ENCODE data around the gene PRPF4. TPM values are rescaled to one million over a fixed set of nuclear protein-coding genes. Genes with fewer than 3 reads are reported as not detected.

The PRPF4 gene
- total RNA-seq (2014; rRNA removed; shearing (Covaris generic)) = 27.4 and 27.8 TPM in 2 replicates
- 35.8 and 39.9 TPM in 2 replicates for total RNA-seq (2022)
- percentile 85 among the genes with signal in this experiment for Bru-seq, nascent RNA
- BruChase-seq, experiment 1, labeled RNA remaining after a 6-hour chase = percentile 79 among the genes with signal in this experiment
- BruChase-seq, experiment 2, labeled RNA remaining after a 2-hour chase = percentile 90 among the genes with signal in this experiment
- long read RNA-seq, transcript PRPF4-201 (14 exons, 2,787 nt) = minor isoform, 10 of 59 reads
- long read RNA-seq, transcript PRPF4-202 (14 exons, 3,212 nt) = major isoform, 39 of 59 reads
- long read RNA-seq, partial matches to known transcripts = 2 of 59 reads
- long read RNA-seq, other reads (novel, unspliced or antisense) = 8 of 59 reads

DNA sequence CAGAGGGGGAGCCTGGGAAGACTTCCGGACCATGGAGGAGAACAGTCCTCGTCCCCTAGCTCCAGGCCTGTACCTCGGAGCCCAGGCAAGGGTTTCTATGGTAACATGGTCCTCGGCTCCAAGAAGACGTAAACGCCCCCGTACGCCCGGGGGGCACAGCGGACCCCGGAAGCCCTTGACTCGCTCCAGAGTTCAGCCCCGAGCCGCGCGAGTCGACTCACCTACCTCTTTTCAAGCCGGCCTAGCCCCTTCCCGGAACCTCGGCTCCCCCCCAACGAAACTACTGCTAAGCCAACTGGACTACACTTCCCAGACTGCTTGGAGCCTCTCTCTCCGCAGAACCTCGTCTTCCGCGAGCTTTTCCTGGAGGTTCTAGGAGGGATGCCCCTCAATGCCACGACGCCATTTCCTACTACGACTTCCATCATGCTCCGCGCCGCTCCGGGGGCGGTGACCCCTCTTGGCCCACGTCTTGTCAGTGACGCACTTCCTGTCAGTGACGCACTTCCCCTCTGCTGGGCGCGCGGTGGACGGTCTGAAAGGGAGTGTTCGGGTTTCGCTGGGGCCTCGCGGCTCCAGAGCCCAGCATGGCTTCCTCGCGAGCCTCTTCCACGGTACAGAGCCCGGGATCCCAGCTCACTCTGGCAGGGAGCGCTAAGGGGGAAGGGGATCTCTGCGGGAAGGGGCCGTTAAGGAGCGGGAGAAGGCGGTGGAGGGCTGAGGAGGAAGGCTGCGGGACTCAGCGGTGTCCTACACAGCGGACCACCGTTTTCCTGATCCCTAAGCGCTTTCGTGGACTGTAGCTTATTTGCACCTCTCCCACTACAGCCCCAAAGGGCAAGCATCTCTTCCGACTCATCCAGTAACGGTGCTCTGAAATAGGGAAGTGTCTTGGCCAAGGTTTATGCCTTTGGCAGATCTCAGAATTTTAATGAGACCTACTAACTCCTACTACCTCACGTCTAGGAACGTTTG, at the start of gene PRPF4, which contains the start of gene CDC26:
PRPF4 (plus strand) TSS at position 502 of the 975 bp plus-strand sequence; CDS start at position 588, 86 bp downstream.
CDC26 (minus strand) TSS at position 416 of the 975 bp plus-strand sequence. CDS start 3,065 bp downstream, outside the sequence.
- H3K27ac ChIP-seq (ENCODE audit: low read depth, low read length, poor library complexity, severe bottlenecking) = peak within 1 kb of the TSS; percentile 68
- peak within 1 kb of the TSS; percentile 84 for H3K4me3 ChIP-seq (ENCODE audit: low read depth, low read length, poor library complexity, severe bottlenecking)
- peaks cover 48% of the 10 kb centered on the region for H3K79me2 ChIP-seq (ENCODE audit: insufficient read depth, low read depth, low read length)
- H3K4me2 ChIP-seq (ENCODE audit: low read length) = peak within 1 kb of the TSS; percentile 94
- CTCF ChIA-PET (ENCODE audit: unreplicated experiment) = interaction anchor here (0.7 to 1.0 kb wide), 2 partner anchors 11 to 72 kb away, joined by 3 read pairs; no protein-coding TSS in a partner anchor
- H3K9me3 ChIP-seq (ENCODE audit: low read length) = no peaks in the 10 kb centered on the region
- H3K9me2 ChIP-seq (ENCODE audit: insufficient read depth, low read length) = no peaks in the 10 kb centered on the region
- DNase-seq (ENCODE audit: low spot score) = peak; percentile 97
- intact Hi-C loops (cut with micrococcal nuclease; ENCODE audit: unreplicated experiment) = loop anchor here (1.0 to 2.0 kb wide), 5 partner anchors 55 to 307 kb away; partner anchors contain the start of genes ALAD, C9orf43, FKBP15 and POLE3
- H2AFZ ChIP-seq (ENCODE audit: low read length) = peak within 1 kb of the TSS; percentile 86
- POLR2A ChIA-PET = interaction anchor here (0.6 to 2.8 kb wide), 21 partner anchors 9 to 784 kb away, joined by 3 to 22 read pairs (median 4); partner anchors contain the start of genes ALAD, C9orf43, FKBP15 and POLE3
- no peak for TF ChIP-seq EZH2phosphoT487 (IDR thresholded peaks at IDR 0.05; ENCODE audit: borderline replicate concordance, low read depth, low read length)
- TF ChIP-seq, protein P1, sequence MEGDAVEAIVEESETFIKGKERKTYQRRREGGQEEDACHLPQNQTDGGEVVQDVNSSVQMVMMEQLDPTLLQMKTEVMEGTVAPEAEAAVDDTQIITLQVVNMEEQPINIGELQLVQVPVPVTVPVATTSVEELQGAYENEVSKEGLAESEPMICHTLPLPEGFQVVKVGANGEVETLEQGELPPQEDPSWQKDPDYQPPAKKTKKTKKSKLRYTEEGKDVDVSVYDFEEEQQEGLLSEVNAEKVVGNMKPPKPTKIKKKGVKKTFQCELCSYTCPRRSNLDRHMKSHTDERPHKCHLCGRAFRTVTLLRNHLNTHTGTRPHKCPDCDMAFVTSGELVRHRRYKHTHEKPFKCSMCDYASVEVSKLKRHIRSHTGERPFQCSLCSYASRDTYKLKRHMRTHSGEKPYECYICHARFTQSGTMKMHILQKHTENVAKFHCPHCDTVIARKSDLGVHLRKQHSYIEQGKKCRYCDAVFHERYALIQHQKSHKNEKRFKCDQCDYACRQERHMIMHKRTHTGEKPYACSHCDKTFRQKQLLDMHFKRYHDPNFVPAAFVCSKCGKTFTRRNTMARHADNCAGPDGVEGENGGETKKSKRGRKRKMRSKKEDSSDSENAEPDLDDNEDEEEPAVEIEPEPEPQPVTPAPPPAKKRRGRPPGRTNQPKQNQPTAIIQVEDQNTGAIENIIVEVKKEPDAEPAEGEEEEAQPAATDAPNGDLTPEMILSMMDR (conservative IDR thresholded peaks at IDR 0.05; ENCODE audit: low read length) = no peak
- BruUV-seq (replicated peaks) = TSS peak; percentile 79
- H3K36me3 ChIP-seq (ENCODE audit: insufficient read depth, low read length) = peaks cover 65% of the 10 kb centered on the region
- peaks cover 29% of the 10 kb centered on the region for H3K4me1 ChIP-seq (ENCODE audit: insufficient read depth, low read length, poor library complexity, severe bottlenecking)
- H4K20me1 ChIP-seq (ENCODE audit: insufficient read depth, low read length) = peaks cover 9% of the 10 kb centered on the region; the same call in 1 of the 2 replicates

- Histone ChIP-seq H3K4me1 (ENCODE audit: insufficient read depth, low read length, poor library complexity, severe bottlenecking) (peaks cover 11% of the 10 kb centered on the region), H3K79me2 (ENCODE audit: insufficient read depth, low read depth, low read length) (peaks cover 2% of the 10 kb centered on the region; the same call in 1 of the 2 replicates), H3K9me2 (ENCODE audit: insufficient read depth, low read length) (no peaks in the 10 kb centered on the region), H3K4me2 (ENCODE audit: low read length) (no peak overlapping the region), H3K4me3 (ENCODE audit: low read depth, low read length, poor library complexity, severe bottlenecking) (no peak overlapping the region), H4K20me1 (ENCODE audit: insufficient read depth, low read length) (no peaks in the 10 kb centered on the region), H3K36me3 (ENCODE audit: insufficient read depth, low read length) (no peaks in the 10 kb centered on the region; the same call in 1 of the 2 replicates), H3K9me3 (ENCODE audit: low read length) (no peaks in the 10 kb centered on the region), H3K27ac (ENCODE audit: low read depth, low read length, poor library complexity, severe bottlenecking) (no peak overlapping the region), H2AFZ (ENCODE audit: low read length) (no peak overlapping the region)
- TF ChIP-seq, protein P1 (conservative IDR thresholded peaks at IDR 0.05; ENCODE audit: low read length) = no peak
- TF ChIP-seq EZH2phosphoT487 (IDR thresholded peaks at IDR 0.05; ENCODE audit: borderline replicate concordance, low read depth, low read length) = no peak
- CTCF ChIA-PET (ENCODE audit: unreplicated experiment) = no interaction called here
- no peak for DNase-seq (ENCODE audit: low spot score)
- intact Hi-C loops (cut with micrococcal nuclease; ENCODE audit: unreplicated experiment) = no loop called here
- POLR2A ChIA-PET = interaction anchor here (0.6 to 1.1 kb wide), 3 partner anchors 12 to 58 kb away, joined by 4 to 8 read pairs (median 6); no protein-coding TSS in a partner anchor
- BruUV-seq (replicated peaks) = no TSS peak
Observed at GRCh38 chr9:113227436-113227835, 48.0 kb upstream of the PRPF4 start.

All from OCI-LY7 (cell line).